ENCODE results near the gene PECR. TPM values are rescaled to one million over a fixed set of nuclear protein-coding genes. Genes with fewer than 3 reads are reported as not detected.

The PECR gene
- total and polyA plus RNA-seq, 2 of the 13 experiments (the other 11 are each of a cell fraction or from before 2014, with no cell fraction given), result 151 to 153 TPM

- no peak for TF ChIP-seq HNF1A (IDR thresholded peaks at IDR 0.05; ENCODE audit: low read depth)
- peak; percentile 49; the same call in 1 of the 2 replicates for TF ChIP-seq HNF1A (CRISPR knock-in tag; IDR thresholded peaks at IDR 0.05; ENCODE audit: borderline replicate concordance)
- TF ChIP-seq ZBTB8A (CRISPR knock-in tag; IDR thresholded peaks at IDR 0.05; ENCODE audit: borderline replicate concordance, low read depth), result no peak
- TF ChIP-seq ZBTB7B (CRISPR knock-in tag; IDR thresholded peaks at IDR 0.05), result no peak
- TF ChIP-seq ZNF720 (CRISPR knock-in tag; IDR thresholded peaks at IDR 0.05), result no peak
- no peak for TF ChIP-seq JUNB (CRISPR knock-in tag; IDR thresholded peaks at IDR 0.05; ENCODE audit: borderline replicate concordance)
- TF ChIP-seq ZNF746 (CRISPR knock-in tag; IDR thresholded peaks at IDR 0.05), result peak; percentile 23; the same call in 1 of the 2 replicates
- TF ChIP-seq SOX6 (IDR thresholded peaks at IDR 0.05), result no peak
- peak; percentile 81 for TF ChIP-seq SOX6 (CRISPR knock-in tag; IDR thresholded peaks at IDR 0.05)
- TF ChIP-seq KLF9 (CRISPR knock-in tag; IDR thresholded peaks at IDR 0.05; ENCODE audit: low read depth), result no peak; the same call in 1 of the 2 replicates
- TF ChIP-seq ZMYM2 (CRISPR knock-in tag; IDR thresholded peaks at IDR 0.05), result no peak
- peak; percentile 80 for TF ChIP-seq NFRKB (IDR thresholded peaks at IDR 0.05)
- no peak for TF ChIP-seq ETV6 (CRISPR knock-in tag; conservative IDR thresholded peaks at IDR 0.05)
- TF ChIP-seq XBP1 (CRISPR knock-in tag; IDR thresholded peaks at IDR 0.05), result no peak
- TF ChIP-seq PHF20 (CRISPR knock-in tag; IDR thresholded peaks at IDR 0.05), result peak; percentile 60; the same call in 1 of the 2 replicates
These were observed 33.3 kb upstream of the PECR start (continued) for GRCh38 chr2:216114714-216115531.
